Muscle of leg (tissue), 11 donors: Measurements from ENCODE around the gene RET. TPM values are rescaled to one million over a fixed set of nuclear protein-coding genes. Genes with fewer than 3 reads are reported as not detected.

Experiments
- DNase-seq: peaks from one replicate; pipeline ENCODE4 v3.0.0; 2013
- H3K27ac ChIP-seq: one replicate; pipeline ENCODE4 v1.5.1; 2013; ENCODE audit warnings: mild to moderate bottlenecking, low read length, control low read depth
- H3K27me3 ChIP-seq: one replicate; pipeline ENCODE4 v1.6.1; 2013; ENCODE audit warnings: low read length; ENCODE audit not compliant: control insufficient read depth, insufficient read depth
- H3K36me3 ChIP-seq: one replicate; pipeline ENCODE4 v1.6.1; 2013; ENCODE audit warnings: low read length; ENCODE audit not compliant: control insufficient read depth, insufficient read depth
- H3K4me1 ChIP-seq: one replicate; pipeline ENCODE4 v1.6.1; 2013; ENCODE audit warnings: low read length; ENCODE audit not compliant: control insufficient read depth, insufficient read depth
- H3K4me3 ChIP-seq: one replicate; pipeline ENCODE4 v1.5.1; 2013; ENCODE audit warnings: low read length, control low read depth
- H3K9me3 ChIP-seq: replicated peaks from 2 replicates; pipeline ENCODE4 v1.6.1; 2013; ENCODE audit warnings: low read depth, low read length; ENCODE audit not compliant: control insufficient read depth
- WGBS: methylation state at CpG from one replicate; pipeline ENCODE4 v1.1.5; 2013; ENCODE audit warnings: missing lambda C conversion rate; ENCODE audit not compliant: insufficient coverage; 5-methylcytosine and 5-hydroxymethylcytosine counted together
- polyA plus RNA-seq, 8 donors: library from polyadenylated mRNA; unstranded; fragments of 120-200 nt; gene quantifications; one replicate each; pipeline versions ENCODE4 v1.2.1 to v1.2.3, GENCODE V29; 2013; ENCODE audit warnings: inconsistent platforms in 1 of 8, low replicate concordance in 1 of 8; ENCODE audit not compliant: insufficient read length in 8 of 8, insufficient read depth in 1 of 8
- total RNA-seq: library from RNA; stranded (reverse); fragments of 120-200 nt; gene quantifications from one replicate; pipeline ENCODE4 v1.2.4, GENCODE V29; 2013

RET gene
- total and polyA plus RNA-seq, 9 donors, result 0.95 to 4.3 (median 1.6) TPM

DNA sequence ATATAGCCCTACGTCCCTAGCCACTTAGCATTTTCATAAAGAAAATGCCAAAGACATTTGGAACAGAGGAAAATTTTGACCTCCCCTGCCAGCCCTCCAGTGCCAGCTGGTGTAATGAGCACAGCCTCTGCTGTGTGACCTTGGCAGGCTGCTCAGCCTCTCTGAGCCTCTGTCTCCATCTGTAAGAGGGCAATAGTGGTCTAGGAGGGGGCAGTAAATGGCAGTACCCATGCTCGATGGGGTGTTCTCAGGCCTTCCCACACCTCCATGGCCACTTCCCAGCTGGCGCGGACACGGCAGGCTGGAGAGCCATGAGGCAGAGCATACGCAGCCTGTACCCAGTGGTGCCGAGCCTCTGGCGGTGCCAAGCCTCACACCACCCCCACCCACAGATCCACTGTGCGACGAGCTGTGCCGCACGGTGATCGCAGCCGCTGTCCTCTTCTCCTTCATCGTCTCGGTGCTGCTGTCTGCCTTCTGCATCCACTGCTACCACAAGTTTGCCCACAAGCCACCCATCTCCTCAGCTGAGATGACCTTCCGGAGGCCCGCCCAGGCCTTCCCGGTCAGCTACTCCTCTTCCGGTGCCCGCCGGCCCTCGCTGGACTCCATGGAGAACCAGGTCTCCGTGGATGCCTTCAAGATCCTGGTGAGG lies 37.3 kb downstream of the RET start:
- no peaks in the 10 kb centered on the region for H3K9me3 ChIP-seq
- DNase-seq, result no peak
- H3K4me1 ChIP-seq, result peaks cover 34% of the 10 kb centered on the region
- WGBS, result 83% methylated on average over 16 of the region's 24 CpGs
- H3K4me3 ChIP-seq, result no peak overlapping the region
- H3K36me3 ChIP-seq, result no peaks in the 10 kb centered on the region
- no peak overlapping the region for H3K27ac ChIP-seq
- H3K27me3 ChIP-seq, result no peaks in the 10 kb centered on the region

DNA sequence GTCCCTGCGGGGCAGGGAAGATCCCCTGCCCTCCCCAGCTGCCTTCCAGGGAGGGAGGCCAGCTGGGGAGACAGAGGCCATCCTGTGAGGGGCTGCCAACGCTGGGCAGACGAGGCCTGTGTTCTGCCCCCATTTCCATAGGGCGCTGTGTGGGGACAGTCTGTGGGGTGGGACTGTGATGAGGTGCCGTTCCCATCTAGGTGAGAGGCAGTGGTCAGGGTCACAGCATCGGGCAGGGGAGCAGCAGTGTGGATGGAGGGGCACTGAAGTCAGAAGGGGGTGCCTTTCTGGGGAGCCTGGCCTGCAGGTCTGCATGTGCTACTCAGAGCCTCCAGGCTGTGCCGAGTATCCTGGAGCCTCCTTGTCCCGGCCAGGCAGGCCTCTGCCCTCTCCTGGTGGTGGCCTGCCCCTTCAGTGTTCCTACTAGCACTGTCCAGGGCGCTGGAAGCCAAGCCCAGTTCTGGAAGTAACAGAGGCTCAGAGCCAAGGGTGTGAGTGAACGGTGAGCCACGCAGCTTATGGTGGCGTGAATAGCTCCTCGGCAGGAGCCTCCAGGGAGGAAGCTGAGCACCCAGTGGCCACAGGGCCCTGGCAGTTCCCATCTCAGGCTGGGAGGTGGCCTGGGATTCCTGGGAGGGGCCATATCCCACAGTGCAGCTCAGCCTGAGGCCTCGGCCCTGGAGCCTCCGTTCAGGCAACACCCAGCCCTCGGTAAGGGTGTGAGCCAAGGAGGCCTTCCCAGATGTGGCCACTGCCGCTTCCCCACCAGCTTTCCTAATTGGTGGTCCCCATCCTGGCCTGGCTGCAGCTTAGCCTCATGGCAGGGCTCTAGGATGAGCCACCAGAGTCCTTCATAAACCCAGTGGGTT lies 38.1 kb downstream of the RET start:
- no peak overlapping the region for H3K27ac ChIP-seq
- H3K27me3 ChIP-seq, result no peaks in the 10 kb centered on the region
- 65% methylated on average over 15 of the region's 17 CpGs for WGBS

DNA sequence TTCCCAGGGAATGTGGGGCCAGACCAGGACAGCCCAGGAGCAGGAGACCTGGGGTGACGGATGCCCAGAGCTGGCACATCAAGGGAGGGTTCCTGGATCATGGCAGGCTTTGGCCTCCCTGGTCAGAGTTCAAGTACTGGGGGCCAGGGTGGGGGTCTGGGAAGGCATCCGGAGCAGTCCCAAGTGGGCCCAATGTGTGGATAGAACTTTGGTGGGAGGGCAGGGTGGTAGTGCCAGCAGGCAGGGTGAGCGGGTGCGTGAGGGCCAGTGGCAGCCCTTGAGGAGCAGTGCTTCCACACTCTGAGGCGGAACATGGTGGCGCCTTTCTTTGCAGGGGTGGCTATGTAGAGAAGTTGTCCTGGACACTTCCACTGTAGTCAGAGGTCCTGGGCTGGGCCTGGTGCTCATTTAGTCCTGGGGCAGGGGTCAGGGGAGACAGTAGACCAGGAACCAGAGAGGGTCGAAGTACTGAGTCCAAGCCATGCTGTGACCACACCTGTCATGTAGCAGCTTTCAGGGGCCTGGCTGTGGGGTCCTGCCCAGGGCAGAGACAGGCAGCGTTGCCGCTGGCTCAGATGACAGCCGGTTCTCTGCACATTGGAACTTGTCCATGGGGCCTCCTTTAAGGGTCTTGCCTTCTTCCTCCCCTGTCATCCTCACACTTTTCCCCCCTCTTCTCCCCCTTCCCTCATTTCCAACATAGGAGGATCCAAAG lies 39.2 kb downstream of the RET start:
- Histone ChIP-seq H3K4me1 (peaks cover 27% of the 10 kb centered on the region), H3K9me3 (no peaks in the 10 kb centered on the region), H3K36me3 (no peaks in the 10 kb centered on the region), H3K27me3 (no peaks in the 10 kb centered on the region), H3K27ac (no peak overlapping the region), H3K4me3 (no peak overlapping the region)
- 72% methylated on average over 7 of the region's 10 CpGs for WGBS
- no peak for DNase-seq

More for the DNA sequence above, 38.1 kb downstream of the RET start:
- Histone ChIP-seq H3K4me1 (peaks cover 29% of the 10 kb centered on the region), H3K9me3 (no peaks in the 10 kb centered on the region), H3K36me3 (no peaks in the 10 kb centered on the region), H3K4me3 (no peak overlapping the region)
- no peak for DNase-seq

GRCh38 chr10:43116596-43116995 lies 39.7 kb downstream of the RET start:
- peaks cover 29% of the 10 kb centered on the region for H3K4me1 ChIP-seq
- no peak overlapping the region for H3K27ac ChIP-seq
- H3K9me3 ChIP-seq, result no peaks in the 10 kb centered on the region
- no peak for DNase-seq
- H3K36me3 ChIP-seq, result no peaks in the 10 kb centered on the region
- no peak overlapping the region for H3K4me3 ChIP-seq
- 83% methylated on average over 8 of the region's 10 CpGs for WGBS
- no peaks in the 10 kb centered on the region for H3K27me3 ChIP-seq

GRCh38 chr10:43117031-43117776 lies 40.3 kb downstream of the RET start:
- peaks cover 35% of the 10 kb centered on the region for H3K4me1 ChIP-seq
- H3K4me3 ChIP-seq, result no peak overlapping the region
- WGBS, result 48% methylated on average over 3 of the region's 9 CpGs
- DNase-seq, result no peak
- H3K36me3 ChIP-seq, result no peaks in the 10 kb centered on the region
- no peaks in the 10 kb centered on the region for H3K27me3 ChIP-seq
- no peaks in the 10 kb centered on the region for H3K9me3 ChIP-seq
- no peak overlapping the region for H3K27ac ChIP-seq

DNA sequence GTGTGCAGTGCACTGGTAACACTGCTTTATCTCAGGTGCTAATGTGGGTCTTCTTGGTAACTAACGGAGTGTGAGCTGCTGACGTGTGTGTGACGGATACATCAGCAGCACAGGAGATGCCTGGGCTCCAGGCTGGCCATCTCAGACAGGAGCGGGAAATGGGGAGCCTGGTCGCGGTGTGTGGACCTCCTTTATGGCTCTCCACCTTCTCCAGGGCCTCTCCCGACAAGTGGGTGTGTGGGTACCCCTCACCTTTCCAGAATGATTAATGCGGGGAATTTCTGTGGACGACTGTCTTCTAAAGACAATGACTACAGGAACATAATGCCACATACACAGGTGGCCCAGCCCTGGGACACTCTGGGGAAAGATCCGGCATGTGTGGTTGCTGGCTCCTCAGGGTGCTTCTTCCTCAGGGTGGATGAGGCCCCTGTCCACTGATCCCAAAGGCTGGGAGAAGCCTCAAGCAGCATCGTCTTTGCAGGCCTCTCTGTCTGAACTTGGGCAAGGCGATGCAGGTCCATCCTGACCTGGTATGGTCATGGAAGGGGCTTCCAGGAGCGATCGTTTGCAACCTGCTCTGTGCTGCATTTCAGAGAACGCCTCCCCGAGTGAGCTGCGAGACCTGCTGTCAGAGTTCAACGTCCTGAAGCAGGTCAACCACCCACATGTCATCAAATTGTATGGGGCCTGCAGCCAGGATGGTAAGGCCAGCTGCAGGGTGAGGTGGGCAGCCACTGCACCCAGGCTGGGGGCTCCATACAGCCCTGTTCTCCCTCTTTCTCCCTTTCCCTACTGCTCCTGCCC lies 41.1 kb downstream of the RET start:
- DNase-seq, result no peak
- 76% methylated on average over 14 of the region's 18 CpGs for WGBS
- Histone ChIP-seq H3K4me1 (peaks cover 38% of the 10 kb centered on the region), H3K9me3 (no peaks in the 10 kb centered on the region), H3K4me3 (no peak overlapping the region), H3K36me3 (no peaks in the 10 kb centered on the region), H3K27me3 (no peaks in the 10 kb centered on the region), H3K27ac (no peak overlapping the region)

DNA sequence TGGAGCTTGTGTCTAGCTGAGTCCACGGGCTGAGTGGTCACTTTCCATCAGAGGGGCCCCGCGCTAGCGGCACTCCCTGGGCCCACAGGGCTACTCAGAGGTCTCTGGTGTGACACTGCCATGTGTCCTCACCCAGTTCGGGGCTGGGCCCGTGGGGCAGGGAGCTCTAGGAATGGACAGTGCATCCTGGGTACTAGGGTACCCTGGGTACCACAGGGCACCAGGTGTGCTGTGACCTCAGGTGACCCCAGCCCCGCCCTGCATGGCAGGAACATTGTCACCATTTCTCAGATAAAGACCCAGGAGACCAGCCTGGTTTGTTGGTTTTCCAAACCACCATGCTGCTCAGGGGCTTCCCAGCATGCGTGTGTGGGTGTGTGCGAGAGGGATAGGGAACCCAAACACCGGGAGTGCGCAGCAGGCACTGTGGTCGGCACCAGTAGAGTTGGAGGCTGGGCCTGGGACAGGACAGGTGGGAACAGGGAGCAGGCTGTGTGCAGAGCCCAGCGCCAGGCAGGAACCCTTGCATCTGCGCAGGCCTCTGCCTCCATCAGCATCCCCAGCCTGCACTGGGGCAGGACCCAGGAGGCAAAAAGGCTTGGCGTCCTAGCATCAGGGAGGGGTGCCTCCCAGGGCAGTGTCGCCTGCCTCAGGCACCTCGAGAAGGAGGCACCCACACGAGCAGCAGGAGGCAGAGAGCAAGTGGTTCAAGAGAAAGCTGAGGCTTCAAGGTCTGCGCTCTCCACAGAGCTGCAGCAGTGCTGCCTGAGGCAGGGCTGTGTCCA lies 42.0 kb downstream of the RET start:
- WGBS, result 77% methylated on average over 19 of the region's 19 CpGs

DNA sequence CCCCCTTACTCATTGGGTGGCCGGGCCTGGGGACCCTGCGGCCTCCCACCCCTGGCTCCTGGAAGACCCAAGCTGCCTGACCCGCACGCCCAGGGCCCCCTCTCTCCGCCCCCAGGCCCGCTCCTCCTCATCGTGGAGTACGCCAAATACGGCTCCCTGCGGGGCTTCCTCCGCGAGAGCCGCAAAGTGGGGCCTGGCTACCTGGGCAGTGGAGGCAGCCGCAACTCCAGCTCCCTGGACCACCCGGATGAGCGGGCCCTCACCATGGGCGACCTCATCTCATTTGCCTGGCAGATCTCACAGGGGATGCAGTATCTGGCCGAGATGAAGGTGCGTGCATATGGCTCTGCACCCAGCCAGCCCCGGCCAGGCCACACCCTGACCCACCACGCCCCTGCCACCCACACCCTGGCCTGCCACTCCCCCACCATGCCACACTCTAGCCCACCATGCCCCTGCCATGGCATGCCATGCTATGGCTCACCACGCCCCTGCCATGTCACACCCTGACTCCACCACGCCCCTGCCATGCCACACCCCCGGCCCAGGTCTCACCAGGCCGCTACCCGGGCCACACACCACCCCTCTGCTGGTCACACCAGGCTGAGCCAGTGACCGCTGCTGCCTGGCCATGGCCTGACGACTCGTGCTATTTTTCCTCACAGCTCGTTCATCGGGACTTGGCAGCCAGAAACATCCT lies 42.7 kb downstream of the RET start:
- no peak for DNase-seq
- Histone ChIP-seq H3K36me3 (no peaks in the 10 kb centered on the region), H3K9me3 (no peaks in the 10 kb centered on the region), H3K27ac (no peak overlapping the region), H3K4me3 (no peak overlapping the region), H3K4me1 (peaks cover 41% of the 10 kb centered on the region), H3K27me3 (no peaks in the 10 kb centered on the region)
- 84% methylated on average over 30 of the region's 31 CpGs for WGBS

More for the DNA sequence above, 42.0 kb downstream of the RET start:
- Histone ChIP-seq H3K9me3 (no peaks in the 10 kb centered on the region), H3K4me3 (no peak overlapping the region), H3K27ac (no peak overlapping the region), H3K4me1 (peaks cover 40% of the 10 kb centered on the region), H3K27me3 (no peaks in the 10 kb centered on the region), H3K36me3 (no peaks in the 10 kb centered on the region)
- no peak for DNase-seq
